Urothelium cell line (cell line): ENCODE measurements around the gene BCAP31.
"Not testable (repeated sequence)": the region's sequence is repeated elsewhere in the genome, so short reads cannot be mapped to it uniquely, and the experiment has no call there.

Source experiments
- DNase-seq: peaks from one replicate; pipeline ENCODE4 v3.0.0; 2011; ENCODE audit warnings: low spot score, mixed read lengths
- FAIRE-seq: peaks from 2 replicates; lab custom pipeline; 2011; peaks lifted over from hg19 to GRCh38; lab: Jason Lieb, UNC

The BCAP31 gene

GRCh38 chrX:153763298-153763932, 39.2 kb upstream of the BCAP31 start:
- FAIRE-seq (no peak), DNase-seq (no peak)

GRCh38 chrX:153762626-153763173, 38.5 kb upstream of the BCAP31 start:
- FAIRE-seq: no peak
- no peak for DNase-seq

- DNase-seq: no peak
- no peak for FAIRE-seq
Measured at GRCh38 chrX:153761863-153762262, 37.7 kb upstream of the BCAP31 start.

- FAIRE-seq (no peak), DNase-seq (no peak)
Measured at GRCh38 chrX:153755136-153755535, 30.9 kb upstream of the BCAP31 start.

- DNase-seq: no peak
- FAIRE-seq: no peak
Measured at GRCh38 chrX:153750127-153750774, 26.1 kb upstream of the BCAP31 start.

GRCh38 chrX:153749017-153749416, 24.8 kb upstream of the BCAP31 start:
- DNase-seq, FAIRE-seq: not testable (repeated sequence)

- not testable (repeated sequence) for FAIRE-seq, DNase-seq
Measured at GRCh38 chrX:153746991-153747390, 22.8 kb upstream of the BCAP31 start.

- FAIRE-seq (no peak), DNase-seq (no peak)
Measured at GRCh38 chrX:153746359-153746758, 22.2 kb upstream of the BCAP31 start.

GRCh38 chrX:153745067-153745433, 20.9 kb upstream of the BCAP31 start:
- FAIRE-seq: not testable (repeated sequence)

GRCh38 chrX:153744210-153745066, 20.3 kb upstream of the BCAP31 start:
- FAIRE-seq (peak; percentile 37), DNase-seq (no peak)

More at GRCh38 chrX:153745067-153745433, 20.9 kb upstream of the BCAP31 start:
- not testable (repeated sequence) for DNase-seq

GRCh38 chrX:153743468-153744209, 19.5 kb upstream of the BCAP31 start:
- FAIRE-seq, DNase-seq: not testable (repeated sequence)

- not testable (repeated sequence) for DNase-seq, FAIRE-seq
Measured at GRCh38 chrX:153742796-153743467, 18.7 kb upstream of the BCAP31 start.

GRCh38 chrX:153742111-153742510, 17.9 kb upstream of the BCAP31 start:
- FAIRE-seq: not testable (repeated sequence)

GRCh38 chrX:153741446-153741845, 17.3 kb upstream of the BCAP31 start:
- FAIRE-seq (no peak), DNase-seq (no peak)

More at GRCh38 chrX:153742111-153742510, 17.9 kb upstream of the BCAP31 start:
- not testable (repeated sequence) for DNase-seq

- FAIRE-seq (no peak), DNase-seq (no peak)
Measured at GRCh38 chrX:153740631-153741222, 16.5 kb upstream of the BCAP31 start.

GRCh38 chrX:153739754-153740486, 15.7 kb upstream of the BCAP31 start:
- FAIRE-seq (no peak), DNase-seq (no peak)

- FAIRE-seq: no peak
Measured at GRCh38 chrX:153738056-153738605, 13.9 kb upstream of the BCAP31 start.

GRCh38 chrX:153736871-153737441, 12.8 kb upstream of the BCAP31 start:
- FAIRE-seq: no peak

More at GRCh38 chrX:153738056-153738605, 13.9 kb upstream of the BCAP31 start:
- no peak for DNase-seq

More at GRCh38 chrX:153736871-153737441, 12.8 kb upstream of the BCAP31 start:
- DNase-seq: no peak
